ENCODE results near the gene PDE10A.

The PDE10A gene

DNA sequence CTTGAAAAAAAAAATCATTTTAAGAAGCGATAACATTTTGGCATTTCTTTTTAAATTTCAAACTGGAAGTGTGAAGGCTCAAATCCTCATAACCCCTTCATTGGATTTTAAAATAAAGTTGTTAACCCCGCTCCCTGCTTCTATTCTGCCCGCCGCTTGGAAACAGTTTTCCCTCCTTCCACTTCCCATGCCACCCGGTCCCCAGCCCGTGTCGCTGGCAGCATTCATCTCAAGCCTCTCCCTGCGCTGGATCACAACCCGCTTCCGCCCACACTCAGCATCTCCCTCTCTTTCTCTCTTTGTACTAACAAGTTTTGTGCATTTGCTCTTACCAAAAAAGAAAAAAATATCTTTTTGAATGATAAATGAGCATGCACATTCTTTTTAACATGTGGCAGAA, 15.4 kb upstream of the PDE10A start:
- no peak for DNase-seq (ENCODE audit: low read depth)

DNA sequence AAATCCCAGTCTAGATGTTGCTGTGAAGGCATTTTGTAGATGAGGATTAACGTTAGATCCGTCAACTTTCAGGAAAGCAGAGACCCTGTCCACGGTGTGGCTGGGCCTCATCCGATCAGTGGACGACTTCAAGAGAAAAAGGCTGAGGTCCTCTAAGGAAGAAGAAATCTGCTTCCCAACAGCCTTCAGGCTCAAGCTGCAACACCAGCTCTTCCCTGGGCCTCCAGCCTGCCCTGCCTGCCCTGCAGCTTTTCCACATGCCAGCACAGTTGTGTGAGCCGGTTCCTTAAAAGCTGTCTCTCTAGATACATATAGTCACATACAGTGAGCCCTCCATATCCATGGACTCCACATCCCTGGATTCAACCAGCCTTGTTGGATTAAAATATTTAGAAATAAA, 14.1 kb upstream of the PDE10A start:
- no peak for DNase-seq (ENCODE audit: low read depth)

- no peak for DNase-seq (ENCODE audit: low read depth)
Observed at GRCh38 chr6:165676435-165677068, 13.5 kb upstream of the PDE10A start.

GRCh38 chr6:165675120-165675519, 12.1 kb upstream of the PDE10A start:
- no peak for DNase-seq (ENCODE audit: low read depth)

GRCh38 chr6:165674155-165675029, 11.4 kb upstream of the PDE10A start:
- no peak for DNase-seq (ENCODE audit: low read depth)

GRCh38 chr6:165671222-165671768, 8.3 kb upstream of the PDE10A start:
- no peak for DNase-seq (ENCODE audit: low read depth)

DNA sequence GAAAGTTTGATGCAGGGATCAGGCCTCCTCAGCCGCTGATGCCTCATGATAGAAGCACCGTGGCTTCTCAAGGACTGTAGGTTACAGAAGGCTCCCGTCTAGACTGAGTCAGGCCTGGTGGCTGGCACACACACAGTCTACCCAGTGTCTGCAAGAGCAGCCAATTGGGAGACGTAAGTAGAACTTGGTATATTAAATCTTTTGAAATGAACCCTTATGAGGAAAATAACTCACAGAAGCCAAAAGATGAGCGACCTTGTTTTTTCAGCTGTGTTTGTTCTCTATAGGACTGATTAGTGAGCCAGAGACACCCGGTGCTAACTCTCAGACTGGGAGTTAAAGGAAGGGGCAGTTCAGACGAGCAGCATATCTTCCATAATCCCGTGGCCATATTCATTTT, 5.9 kb upstream of the PDE10A start:
- DNase-seq (ENCODE audit: low read depth), result no peak

- no peak for DNase-seq (ENCODE audit: low read depth)
Observed at GRCh38 chr6:165665384-165665672, 2.3 kb upstream of the PDE10A start.

GRCh38 chr6:165664559-165665383, 1.7 kb upstream of the PDE10A start:
- no peak for DNase-seq (ENCODE audit: low read depth)

- no peak for DNase-seq (ENCODE audit: low read depth)
Observed at GRCh38 chr6:165663736-165664558, 906 bp upstream of the PDE10A start.

GRCh38 chr6:165663377-165663735, 315 bp upstream of the PDE10A start:
- DNase-seq (ENCODE audit: low read depth), result no peak

DNA sequence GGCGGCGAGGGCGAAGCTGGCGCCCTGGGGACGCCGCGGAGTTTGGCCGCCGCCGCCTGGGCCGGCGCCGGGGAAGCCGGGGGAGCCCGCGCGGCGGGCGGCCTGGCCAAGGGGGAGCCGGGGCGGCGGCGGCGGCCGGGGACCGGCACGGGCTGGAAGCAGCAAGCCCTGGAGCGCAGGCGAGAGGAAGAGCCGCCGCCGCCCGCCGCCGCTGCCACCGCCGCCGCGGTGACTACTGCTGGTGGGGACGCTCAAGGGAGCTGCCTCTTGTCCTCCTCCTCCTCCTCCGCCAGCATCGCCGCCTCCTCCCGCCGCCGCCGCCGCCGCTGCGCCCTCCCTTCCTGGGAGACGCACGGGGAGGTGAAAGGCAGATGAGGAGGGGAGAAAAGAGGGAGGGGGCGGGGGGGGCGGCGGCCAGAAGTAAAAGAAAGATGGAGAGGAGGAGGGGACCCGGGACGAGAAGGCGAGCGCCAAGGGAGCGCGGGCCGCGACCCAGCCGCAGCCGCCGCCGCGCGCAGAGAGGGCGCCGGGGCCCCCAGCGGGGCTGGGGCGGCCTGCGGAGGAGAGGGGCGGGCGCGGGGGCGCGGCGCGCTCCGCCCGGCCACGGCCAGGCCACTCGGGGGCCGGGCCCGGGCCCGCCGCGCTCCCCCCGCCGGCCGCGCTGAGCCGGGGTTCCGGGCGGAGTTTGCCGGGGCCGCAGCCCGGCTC, 846 bp downstream of the PDE10A start:
- no peak for DNase-seq (ENCODE audit: low read depth)

GRCh38 chr6:165661664-165662025, 1.4 kb downstream of the PDE10A start:
- no peak for DNase-seq (ENCODE audit: low read depth)

GRCh38 chr6:165660857-165661663, 2.0 kb downstream of the PDE10A start:
- DNase-seq (ENCODE audit: low read depth), result no peak

DNA sequence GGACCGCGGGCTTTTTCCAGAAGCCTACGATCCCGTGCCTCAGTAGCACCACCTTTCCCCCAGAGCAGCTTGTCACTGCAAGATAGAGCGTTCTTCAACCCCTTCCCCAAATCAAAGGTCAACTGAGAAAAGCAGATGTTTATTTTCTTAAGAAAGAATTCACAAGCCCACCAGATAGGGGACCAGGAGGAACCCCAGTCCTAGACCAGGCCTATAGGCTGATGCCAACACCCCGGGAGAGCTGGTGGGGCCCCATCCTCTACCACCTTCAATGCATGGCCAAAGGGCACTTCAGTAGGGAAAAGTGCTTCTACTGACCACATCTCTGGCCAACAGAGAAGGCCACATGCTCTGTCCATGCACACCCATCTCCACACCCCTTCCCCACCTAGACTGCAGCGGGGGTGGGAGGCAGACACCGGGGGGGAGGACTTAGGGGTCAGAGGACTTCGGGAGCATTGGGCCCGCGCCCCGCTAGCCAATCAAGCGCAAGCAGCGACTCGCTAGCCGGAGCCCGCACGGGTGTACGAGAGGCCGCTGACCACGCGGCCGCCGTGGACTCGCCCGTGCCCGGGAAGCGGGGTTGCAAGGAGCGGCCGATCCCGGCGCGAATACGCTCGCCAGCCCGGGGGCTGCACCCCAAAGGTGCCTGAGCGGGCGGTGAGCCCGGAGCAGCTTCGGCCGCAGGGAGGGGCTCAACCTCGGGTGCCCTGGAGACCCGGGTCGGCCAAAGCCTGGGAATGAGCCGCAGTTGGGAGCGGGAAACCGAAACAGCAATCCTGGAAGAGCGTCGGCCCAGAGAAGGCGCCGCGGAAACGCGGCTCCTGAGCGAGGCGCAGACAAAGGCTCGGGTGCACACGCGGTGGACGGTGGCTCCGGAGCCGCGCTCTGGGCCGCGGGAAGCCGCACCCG, 2.8 kb downstream of the PDE10A start:
- DNase-seq (ENCODE audit: low read depth), result no peak

- no peak for DNase-seq (ENCODE audit: low read depth)
Observed at GRCh38 chr6:165658395-165659058, 4.5 kb downstream of the PDE10A start.

DNA sequence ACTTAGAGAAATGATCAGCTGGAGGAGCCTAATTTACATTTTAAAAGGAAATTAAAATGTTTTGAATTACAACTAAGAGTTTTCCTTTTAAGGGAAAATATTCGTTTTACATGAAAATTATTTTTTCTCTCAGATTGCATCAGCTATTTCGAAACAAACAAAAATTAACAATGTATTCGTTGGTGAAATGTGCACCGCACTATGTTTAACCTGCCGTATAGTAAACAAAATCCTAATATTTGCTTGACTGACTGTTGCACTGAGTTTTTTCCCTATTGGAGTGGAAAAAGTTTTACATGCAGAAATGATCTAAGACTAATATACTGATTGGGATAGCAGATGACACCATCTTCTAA, 5.7 kb downstream of the PDE10A start:
- no peak for DNase-seq (ENCODE audit: low read depth)

DNA sequence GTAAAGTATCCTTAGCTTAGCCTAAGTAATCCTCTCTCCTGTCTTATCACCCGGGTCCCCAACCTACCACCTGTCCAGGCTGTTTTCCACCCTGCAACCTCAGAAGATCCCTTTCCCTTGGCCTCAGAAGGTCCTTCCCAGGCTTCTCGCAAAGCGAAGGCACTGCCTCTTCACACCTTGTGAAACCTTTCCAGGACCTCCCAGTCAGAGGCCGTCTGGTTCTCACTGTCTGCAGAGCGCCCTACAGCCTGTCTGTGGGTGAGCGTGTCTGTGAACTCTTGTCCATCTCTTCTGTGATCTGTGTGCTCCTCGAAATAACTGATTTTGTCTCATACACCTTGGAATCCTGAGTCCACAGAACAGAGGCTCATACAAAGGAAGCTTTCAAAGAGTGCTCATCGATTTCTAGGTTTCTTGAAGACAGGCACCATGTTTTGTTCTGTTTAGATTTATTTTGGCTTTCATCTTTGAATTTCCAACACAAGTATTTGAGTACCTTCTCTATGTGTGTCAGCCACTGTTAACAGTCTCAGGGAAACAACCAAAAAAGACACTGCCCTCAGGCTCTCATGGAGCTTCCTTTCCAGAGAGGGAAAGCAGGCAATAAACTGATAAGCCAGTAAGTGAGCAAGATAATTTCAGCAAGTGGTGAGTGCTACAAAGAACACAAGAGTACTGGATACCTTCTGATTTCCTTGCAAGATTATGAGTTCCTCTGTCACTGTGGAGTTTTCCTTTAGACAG, 6.3 kb downstream of the PDE10A start:
- no peak for DNase-seq (ENCODE audit: low read depth)

All from stimulated activated CD8-positive, alpha-beta memory T cell treated with anti-CD3 and anti-CD28 coated beads, Interleukin-7, amount 100 ng/mL, for 24 hours (primary cell).